A549 (cell line): Measurements from ENCODE around the gene CELF4. TPM values are rescaled to one million over a fixed set of nuclear protein-coding genes. Genes with fewer than 3 reads are reported as not detected.

Experiments
- ATAC-seq, 2 experiments: fragments of 200-7000 bp in 1 of 2; fragments of >200 bp in 1 of 2; cut with Nextera tagmentation in 1 of 2; cut with Tn5 transposase in 1 of 2; 3 replicates each; pipeline versions ENCODE4 v1.8.0 to v1.9.1; 2018 to 2020; ENCODE audit warnings: mild to moderate bottlenecking in 1 of 2, moderate library complexity in 1 of 2
- CTCF ChIA-PET: fragments of 300-600 bp; sonication (Branson Sonifier 250); formaldehyde crosslinking; extraction: SDS; loops from one replicate; lab custom pipeline; 2021; ENCODE audit warnings: antibody characterized with exemption, inconsistent platforms; lab: Yijun Ruan, JAX
- POLR2A ChIA-PET: fragments of 350-600 bp; formaldehyde crosslinking; extraction: SDS; loops from one replicate; lab custom pipeline; 2021; ENCODE audit warnings: antibody characterized with exemption, inconsistent platforms; lab: Yijun Ruan, JAX
- DNase-seq, 2 experiments: peaks; one replicate each; pipeline versions ENCODE4 v3.0.0 to v3.0.0-alpha.2; 2011 to 2016; ENCODE audit warnings: low read depth in 1 of 2, low spot score in 1 of 2
- FAIRE-seq: peaks from 2 replicates; lab custom pipeline; 2011; peaks lifted over from hg19 to GRCh38; lab: Jason Lieb, UNC
- H3K27ac ChIP-seq, 2 experiments: fragments of >200 bp; sonication (Bioruptor Twin); formaldehyde crosslinking; 3 replicates each; pipeline ENCODE4 v1.5.1; 2016 to 2017
- H3K4me1 ChIP-seq: fragments of >200 bp; sonication (Bioruptor Twin); formaldehyde crosslinking; 3 replicates; pipeline ENCODE4 v1.6.1; 2016
- H3K4me2 ChIP-seq: fragments of >200 bp; sonication (Bioruptor Twin); formaldehyde crosslinking; 3 replicates; pipeline ENCODE4 v1.6.1; 2016
- H3K4me3 ChIP-seq: fragments of >200 bp; sonication (Bioruptor Twin); formaldehyde crosslinking; 3 replicates; pipeline ENCODE4 v1.5.1; 2016
- H3K9me3 ChIP-seq: fragments of >200 bp; sonication (Bioruptor Twin); formaldehyde crosslinking; 3 replicates; pipeline ENCODE4 v1.6.1; 2016
- BCL3 ChIP-seq: fragments of >200 bp; sonication (Bioruptor Twin); formaldehyde crosslinking; IDR thresholded peaks from 3 replicates; pipeline ENCODE4 v1.6.1; 2016
- BHLHE40 ChIP-seq: IDR thresholded peaks from 2 replicates; pipeline ENCODE4 v1.6.1; 2012; ENCODE audit warnings: low read depth, low read length, inconsistent platforms
- CHD2 ChIP-seq: fragments of 150-350 bp; IDR thresholded peaks from 2 replicates; pipeline ENCODE4 v1.6.1; 2014; ENCODE audit warnings: low read length; ENCODE audit not compliant: partially characterized antibody
- ESRRA ChIP-seq: fragments of 150-350 bp; IDR thresholded peaks from 2 replicates; pipeline ENCODE4 v1.6.1; 2014; ENCODE audit warnings: mild to moderate bottlenecking, low read length, borderline replicate concordance
- HES2 ChIP-seq: fragments of >200 bp; sonication (Bioruptor Twin); formaldehyde crosslinking; IDR thresholded peaks from 2 replicates; pipeline ENCODE4 v1.6.1; 2016
- HMGXB4 ChIP-seq: fragments of 250-450 bp; sonication (Bioruptor Pico); IDR thresholded peaks from 2 replicates; pipeline ENCODE4 v1.5.0; 2021; ENCODE audit warnings: mild to moderate bottlenecking, moderate library complexity, borderline replicate concordance
- JUNB ChIP-seq: fragments of >200 bp; sonication (Bioruptor Twin); formaldehyde crosslinking; IDR thresholded peaks from 2 replicates; pipeline ENCODE4 v1.6.1; 2016
- KDM1A ChIP-seq: fragments of 200-600 bp; sonication (generic); IDR thresholded peaks from 2 replicates; pipeline ENCODE4 v1.6.1; 2016; ENCODE audit warnings: low read depth, mild to moderate bottlenecking
- MAZ ChIP-seq: fragments of 150-350 bp; IDR thresholded peaks from 2 replicates; pipeline ENCODE4 v1.6.1; 2014; ENCODE audit warnings: antibody characterized with exemption, low read depth, low read length, borderline replicate concordance
- MYC ChIP-seq: IDR thresholded peaks from 2 replicates; pipeline ENCODE4 v1.6.1; 2012; ENCODE audit warnings: mild to moderate bottlenecking, inconsistent platforms, low read length, improper control_type of control experiment, borderline replicate concordance
- NPAS2 ChIP-seq: fragments of 250-450 bp; sonication (Bioruptor Pico); IDR thresholded peaks from 2 replicates; pipeline ENCODE4 v1.8.0; 2022; ENCODE audit warnings: mild to moderate bottlenecking, moderate library complexity, borderline replicate concordance
- RAD21 ChIP-seq, 2 experiments: fragments of >200 bp in 1 of 2; sonication (Bioruptor Twin) in 1 of 2; formaldehyde crosslinking in 1 of 2; IDR thresholded peaks in 1 of 2; conservative IDR thresholded peaks in 1 of 2; 2 replicates in 1 of 2; 3 replicates in 1 of 2; pipeline ENCODE4 v1.6.1; 2012 to 2018; ENCODE audit warnings: inconsistent platforms in 1 of 2
- REST ChIP-seq: fragments of 200-600 bp; sonication (generic); IDR thresholded peaks from 2 replicates; pipeline ENCODE4 v1.6.1; 2016; ENCODE audit warnings: antibody characterized with exemption, mild to moderate bottlenecking, moderate library complexity
- RNF2 ChIP-seq: fragments of 200-600 bp; sonication (generic); IDR thresholded peaks from 2 replicates; pipeline ENCODE4 v1.6.1; 2016; ENCODE audit warnings: low read depth, mild to moderate bottlenecking, antibody characterized with exemption, moderate library complexity, borderline replicate concordance
- TFCP2L1 ChIP-seq: fragments of 250-450 bp; sonication (Bioruptor Pico); IDR thresholded peaks from 2 replicates; pipeline ENCODE4 v1.5.0; 2021; ENCODE audit warnings: mild to moderate bottlenecking
- ZC3H11A ChIP-seq: fragments of 450-650 bp; IDR thresholded peaks from 2 replicates; pipeline ENCODE4 v1.6.1; 2014; ENCODE audit warnings: antibody characterized with exemption, mild to moderate bottlenecking
- ZFP36 ChIP-seq: fragments of 450-650 bp; IDR thresholded peaks from 2 replicates; pipeline ENCODE4 v1.6.1; 2014; ENCODE audit warnings: borderline replicate concordance; ENCODE audit not compliant: partially characterized antibody
- ZNF302 ChIP-seq: fragments of 250-450 bp; sonication (Bioruptor Pico); IDR thresholded peaks from 2 replicates; pipeline ENCODE4 v1.9.0; 2021; ENCODE audit warnings: inconsistent platforms, mild to moderate bottlenecking, moderate library complexity
- WGBS: methylation state at CpG from one replicate; pipeline ENCODE4 v1.1.6; 2017; ENCODE audit errors: missing lambda C conversion rate; 5-methylcytosine and 5-hydroxymethylcytosine counted together
- polyA plus RNA-seq, 4 experiments: library from polyadenylated mRNA; depleted of rRNA in 3 of 4; stranded (reverse); fragments of >200 nt; fragmentation: RNase III in 1 of 4; extraction: RNeasy Plus Mini Kit Qiagen cat#74134 plus additional on column Dnase treatment in 1 of 4; gene quantifications; 2 replicates in 3 of 4; 3 replicates in 1 of 4; pipeline ENCODE4 v1.2.3, GENCODE V29; 2011 to 2017

CELF4 gene
- polyA plus RNA-seq, 2 of the 4 experiments (the other 2 are of a cell fraction), result 0.08 TPM; not detected in 1

GRCh38 chr18:37225279-37225678 is 340.3 kb downstream of the CELF4 start:
- H3K4me3 ChIP-seq, result no peak overlapping the region
- H3K4me1 ChIP-seq, result peaks cover 9% of the 10 kb centered on the region; the same call in 1 of the 3 replicates
- ChIA-PET POLR2A (no interaction called here), CTCF (no interaction called here)
- ATAC-seq (no peak), DNase-seq (no peak), FAIRE-seq (no peak)
- WGBS, result 68% methylated on average over 4 of the region's 4 CpGs
- no peaks in the 10 kb centered on the region for H3K9me3 ChIP-seq
- TF ChIP-seq BCL3 (no peak), CHD2 (no peak), JUNB (no peak), BHLHE40 (no peak), NPAS2 (CRISPR knock-in tag) (no peak), HES2 (no peak), KDM1A (no peak), MAZ (no peak), HMGXB4 (CRISPR knock-in tag) (no peak)
- no peak overlapping the region for H3K27ac ChIP-seq
- H3K4me2 ChIP-seq, result no peak overlapping the region

- H3K4me1 ChIP-seq, result peaks cover 9% of the 10 kb centered on the region; the same call in 1 of the 3 replicates
- no peak for ATAC-seq
- no peak for DNase-seq
- CTCF ChIA-PET, result no interaction called here
- no peaks in the 10 kb centered on the region for H3K9me3 ChIP-seq
- no peak overlapping the region; a peak in 1 of 6 replicates for H3K27ac ChIP-seq
- POLR2A ChIA-PET, result no interaction called here
- TF ChIP-seq ZFP36, result no peak
- no peak for TF ChIP-seq MAZ
- TF ChIP-seq ESRRA, result no peak
- no peak for TF ChIP-seq MYC
- no peak for TF ChIP-seq RNF2
- no peak for TF ChIP-seq KDM1A
- TF ChIP-seq TFCP2L1, result no peak
- no peak for TF ChIP-seq ZC3H11A
- TF ChIP-seq ZNF302 (CRISPR knock-in tag), result no peak
- no peak for TF ChIP-seq RAD21 (conservative IDR thresholded peaks at IDR 0.05 in 1 of 2, IDR thresholded peaks at IDR 0.05 in 1 of 2)
- TF ChIP-seq REST, result no peak
- no peak overlapping the region for H3K4me3 ChIP-seq
- H3K4me2 ChIP-seq, result peak overlapping the region; percentile 26; the same call in 1 of the 3 replicates
- 35% methylated on average over 3 of the region's 5 CpGs for WGBS
- FAIRE-seq, result no peak
Measured at GRCh38 chr18:37222999-37223378, 342.6 kb downstream of the CELF4 start.
